HCT116 (cell line): ENCODE measurements around the gene ABHD11.

Source experiments
- ELF1 ChIP-seq: IDR thresholded peaks from 2 replicates; pipeline ENCODE4 v1.6.1; 2012; ENCODE audit warnings: low read depth, borderline replicate concordance
- EZH2 ChIP-seq: fragments of 200-600 bp; sonication (generic); IDR thresholded peaks from 2 replicates; pipeline ENCODE4 v1.6.1; 2017; ENCODE audit warnings: antibody characterized with exemption, mixed run types
- EZH2phosphoT487 ChIP-seq: fragments of 200-600 bp; IDR thresholded peaks from 2 replicates; pipeline ENCODE4 v1.6.1; 2018; ENCODE audit warnings: antibody characterized with exemption, borderline replicate concordance
- JUND ChIP-seq: IDR thresholded peaks from 2 replicates; pipeline ENCODE4 v1.6.1; 2012
- POLR2AphosphoS5 ChIP-seq: IDR thresholded peaks from 2 replicates; pipeline ENCODE4 v1.6.1; 2011; ENCODE audit warnings: mild to moderate bottlenecking, low read depth, low read length, moderate library complexity
- TCF7L2 ChIP-seq: IDR thresholded peaks from 2 replicates; pipeline ENCODE4 v1.7.0; 2011; ENCODE audit warnings: borderline replicate concordance, inconsistent platforms; ENCODE audit not compliant: insufficient read depth, insufficient read length; ENCODE audit errors: extremely low read depth
- TF ChIP-seq, protein P1 (sequence below), 3 experiments: fragments of 200-600 bp in 1 of 3; sonication (generic) in 1 of 3; IDR thresholded peaks in 2 of 3; conservative IDR thresholded peaks in 1 of 3; 2 replicates each; pipeline ENCODE4 v1.5.1; 2012 to 2017; ENCODE audit warnings: low read depth in 2 of 3, low read length in 2 of 3, antibody characterized with exemption in 1 of 3, borderline replicate concordance in 1 of 3, control low read depth in 1 of 3, mild to moderate bottlenecking in 1 of 3, mixed read lengths in 1 of 3, mixed run types in 1 of 3, moderate library complexity in 1 of 3; ENCODE audit not compliant: insufficient read depth in 1 of 3
- TF ChIP-seq, protein P2 (sequence below): IDR thresholded peaks from 2 replicates; pipeline ENCODE4 v1.6.1; 2011; ENCODE audit warnings: mild to moderate bottlenecking, low read length, moderate library complexity; ENCODE audit not compliant: insufficient replicate concordance; ENCODE audit errors: extremely low read depth
- TF ChIP-seq, protein P3 (sequence below): IDR thresholded peaks from 2 replicates; pipeline ENCODE4 v1.6.1; 2012; ENCODE audit warnings: low read depth

DNA sequence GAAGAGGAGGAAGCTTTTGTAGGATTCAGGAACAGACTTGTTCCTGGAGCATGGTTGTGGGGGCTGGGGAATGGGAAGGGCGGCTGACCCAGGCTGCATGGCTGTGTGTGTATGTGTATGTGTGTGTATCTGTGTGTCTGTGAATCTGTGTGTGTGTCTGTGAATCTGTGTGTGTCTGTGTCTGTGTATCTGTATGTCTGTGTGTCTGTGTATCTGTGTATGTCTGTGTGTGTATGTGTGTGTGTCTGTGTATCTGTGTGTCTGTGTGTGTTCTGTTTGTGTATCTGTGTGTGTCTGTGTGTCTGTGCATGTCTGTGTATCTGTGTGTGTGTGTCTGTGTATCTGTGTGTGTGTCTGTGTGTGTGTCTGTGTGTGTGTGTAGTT is 12.5 kb downstream of the ABHD11 start:
- TF ChIP-seq JUND (no peak), EZH2 (no peak), ELF1 (no peak), EZH2phosphoT487 (no peak), POLR2AphosphoS5 (no peak), TCF7L2 (no peak)
- TF ChIP-seq, protein P1, sequence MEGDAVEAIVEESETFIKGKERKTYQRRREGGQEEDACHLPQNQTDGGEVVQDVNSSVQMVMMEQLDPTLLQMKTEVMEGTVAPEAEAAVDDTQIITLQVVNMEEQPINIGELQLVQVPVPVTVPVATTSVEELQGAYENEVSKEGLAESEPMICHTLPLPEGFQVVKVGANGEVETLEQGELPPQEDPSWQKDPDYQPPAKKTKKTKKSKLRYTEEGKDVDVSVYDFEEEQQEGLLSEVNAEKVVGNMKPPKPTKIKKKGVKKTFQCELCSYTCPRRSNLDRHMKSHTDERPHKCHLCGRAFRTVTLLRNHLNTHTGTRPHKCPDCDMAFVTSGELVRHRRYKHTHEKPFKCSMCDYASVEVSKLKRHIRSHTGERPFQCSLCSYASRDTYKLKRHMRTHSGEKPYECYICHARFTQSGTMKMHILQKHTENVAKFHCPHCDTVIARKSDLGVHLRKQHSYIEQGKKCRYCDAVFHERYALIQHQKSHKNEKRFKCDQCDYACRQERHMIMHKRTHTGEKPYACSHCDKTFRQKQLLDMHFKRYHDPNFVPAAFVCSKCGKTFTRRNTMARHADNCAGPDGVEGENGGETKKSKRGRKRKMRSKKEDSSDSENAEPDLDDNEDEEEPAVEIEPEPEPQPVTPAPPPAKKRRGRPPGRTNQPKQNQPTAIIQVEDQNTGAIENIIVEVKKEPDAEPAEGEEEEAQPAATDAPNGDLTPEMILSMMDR (IDR thresholded peaks at IDR 0.05 in 2 of 3, conservative IDR thresholded peaks at IDR 0.05 in 1 of 3; ENCODE audit: borderline replicate concordance in 1 of 3, insufficient read depth in 1 of 3, low read depth in 2 of 3, low read length in 2 of 3), result no peak
- TF ChIP-seq, protein P2, sequence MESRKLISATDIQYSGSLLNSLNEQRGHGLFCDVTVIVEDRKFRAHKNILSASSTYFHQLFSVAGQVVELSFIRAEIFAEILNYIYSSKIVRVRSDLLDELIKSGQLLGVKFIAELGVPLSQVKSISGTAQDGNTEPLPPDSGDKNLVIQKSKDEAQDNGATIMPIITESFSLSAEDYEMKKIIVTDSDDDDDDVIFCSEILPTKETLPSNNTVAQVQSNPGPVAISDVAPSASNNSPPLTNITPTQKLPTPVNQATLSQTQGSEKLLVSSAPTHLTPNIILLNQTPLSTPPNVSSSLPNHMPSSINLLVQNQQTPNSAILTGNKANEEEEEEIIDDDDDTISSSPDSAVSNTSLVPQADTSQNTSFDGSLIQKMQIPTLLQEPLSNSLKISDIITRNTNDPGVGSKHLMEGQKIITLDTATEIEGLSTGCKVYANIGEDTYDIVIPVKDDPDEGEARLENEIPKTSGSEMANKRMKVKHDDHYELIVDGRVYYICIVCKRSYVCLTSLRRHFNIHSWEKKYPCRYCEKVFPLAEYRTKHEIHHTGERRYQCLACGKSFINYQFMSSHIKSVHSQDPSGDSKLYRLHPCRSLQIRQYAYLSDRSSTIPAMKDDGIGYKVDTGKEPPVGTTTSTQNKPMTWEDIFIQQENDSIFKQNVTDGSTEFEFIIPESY, result no peak
- TF ChIP-seq, protein P3, sequence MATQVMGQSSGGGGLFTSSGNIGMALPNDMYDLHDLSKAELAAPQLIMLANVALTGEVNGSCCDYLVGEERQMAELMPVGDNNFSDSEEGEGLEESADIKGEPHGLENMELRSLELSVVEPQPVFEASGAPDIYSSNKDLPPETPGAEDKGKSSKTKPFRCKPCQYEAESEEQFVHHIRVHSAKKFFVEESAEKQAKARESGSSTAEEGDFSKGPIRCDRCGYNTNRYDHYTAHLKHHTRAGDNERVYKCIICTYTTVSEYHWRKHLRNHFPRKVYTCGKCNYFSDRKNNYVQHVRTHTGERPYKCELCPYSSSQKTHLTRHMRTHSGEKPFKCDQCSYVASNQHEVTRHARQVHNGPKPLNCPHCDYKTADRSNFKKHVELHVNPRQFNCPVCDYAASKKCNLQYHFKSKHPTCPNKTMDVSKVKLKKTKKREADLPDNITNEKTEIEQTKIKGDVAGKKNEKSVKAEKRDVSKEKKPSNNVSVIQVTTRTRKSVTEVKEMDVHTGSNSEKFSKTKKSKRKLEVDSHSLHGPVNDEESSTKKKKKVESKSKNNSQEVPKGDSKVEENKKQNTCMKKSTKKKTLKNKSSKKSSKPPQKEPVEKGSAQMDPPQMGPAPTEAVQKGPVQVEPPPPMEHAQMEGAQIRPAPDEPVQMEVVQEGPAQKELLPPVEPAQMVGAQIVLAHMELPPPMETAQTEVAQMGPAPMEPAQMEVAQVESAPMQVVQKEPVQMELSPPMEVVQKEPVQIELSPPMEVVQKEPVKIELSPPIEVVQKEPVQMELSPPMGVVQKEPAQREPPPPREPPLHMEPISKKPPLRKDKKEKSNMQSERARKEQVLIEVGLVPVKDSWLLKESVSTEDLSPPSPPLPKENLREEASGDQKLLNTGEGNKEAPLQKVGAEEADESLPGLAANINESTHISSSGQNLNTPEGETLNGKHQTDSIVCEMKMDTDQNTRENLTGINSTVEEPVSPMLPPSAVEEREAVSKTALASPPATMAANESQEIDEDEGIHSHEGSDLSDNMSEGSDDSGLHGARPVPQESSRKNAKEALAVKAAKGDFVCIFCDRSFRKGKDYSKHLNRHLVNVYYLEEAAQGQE, result no peak
